Retina (tissue), 1 donor: ENCODE measurements around the gene NCKAP5.
"Not testable (repeated sequence)": the region's sequence is repeated elsewhere in the genome, so short reads cannot be mapped to it uniquely, and the experiment has no call there.

Experiments used
- DNase-seq: peaks from one replicate; pipeline ENCODE4 v3.0.0-alpha.2; 2016

Gene NCKAP5

GRCh38 chr2:132849118-132849517 is 719.1 kb downstream of the NCKAP5 start:
- no peak for DNase-seq

DNA sequence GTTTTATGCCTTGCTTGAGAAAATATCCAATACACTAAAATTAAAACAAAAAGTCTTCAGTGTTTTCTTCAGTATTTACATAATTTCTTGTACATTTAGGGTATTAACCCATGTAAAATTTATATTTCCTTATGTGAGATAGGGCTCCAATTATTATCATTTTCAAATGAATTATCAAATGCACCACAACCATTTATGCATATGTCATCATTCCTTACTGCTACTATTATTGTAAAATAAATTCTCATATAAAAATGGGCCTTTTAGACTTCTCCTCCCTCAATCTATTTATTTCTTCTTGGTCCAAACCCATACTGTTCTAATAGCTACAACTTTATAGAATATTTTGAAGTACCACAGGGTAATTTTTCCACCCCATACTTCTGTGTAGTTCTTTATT is 722.9 kb downstream of the NCKAP5 start:
- no peak for DNase-seq

DNA sequence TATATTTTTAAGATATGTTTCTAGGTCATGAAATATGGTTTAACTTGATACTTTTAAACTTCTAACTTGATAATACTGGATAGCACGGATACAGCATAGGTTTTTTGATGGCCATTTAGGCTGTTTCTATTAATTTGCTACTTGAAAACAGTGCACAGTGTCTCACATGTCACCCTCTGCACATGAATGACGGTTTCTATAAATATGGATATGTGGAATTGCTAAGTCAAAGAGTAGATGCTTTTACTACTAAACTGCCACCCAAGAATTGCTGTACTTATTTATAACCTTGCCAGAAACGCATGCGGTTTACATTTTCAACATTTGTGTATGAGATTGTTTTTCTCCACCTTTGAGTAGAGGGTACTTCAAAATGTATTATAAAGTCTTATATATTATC is 723.7 kb downstream of the NCKAP5 start:
- DNase-seq = no peak

DNA sequence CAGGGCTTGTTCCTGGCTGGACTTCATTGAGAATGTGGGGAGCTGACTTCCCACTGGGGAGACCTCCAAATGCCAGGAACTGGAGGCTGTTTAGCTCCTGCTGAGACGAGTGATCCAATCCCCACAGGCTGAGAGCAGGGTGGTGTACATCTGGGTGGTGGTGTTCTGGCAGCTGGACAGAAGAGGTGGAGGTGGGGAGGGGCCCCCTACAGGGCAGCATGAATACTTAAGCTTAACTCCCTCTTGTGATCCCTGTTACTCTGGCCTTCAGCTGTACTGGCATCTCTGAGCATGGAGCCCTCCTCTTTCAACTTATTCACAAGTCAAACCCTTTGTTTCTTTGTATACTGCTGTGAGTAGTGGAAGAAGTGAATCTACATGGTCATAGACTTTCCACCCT is 730.5 kb downstream of the NCKAP5 start:
- no peak for DNase-seq

DNA sequence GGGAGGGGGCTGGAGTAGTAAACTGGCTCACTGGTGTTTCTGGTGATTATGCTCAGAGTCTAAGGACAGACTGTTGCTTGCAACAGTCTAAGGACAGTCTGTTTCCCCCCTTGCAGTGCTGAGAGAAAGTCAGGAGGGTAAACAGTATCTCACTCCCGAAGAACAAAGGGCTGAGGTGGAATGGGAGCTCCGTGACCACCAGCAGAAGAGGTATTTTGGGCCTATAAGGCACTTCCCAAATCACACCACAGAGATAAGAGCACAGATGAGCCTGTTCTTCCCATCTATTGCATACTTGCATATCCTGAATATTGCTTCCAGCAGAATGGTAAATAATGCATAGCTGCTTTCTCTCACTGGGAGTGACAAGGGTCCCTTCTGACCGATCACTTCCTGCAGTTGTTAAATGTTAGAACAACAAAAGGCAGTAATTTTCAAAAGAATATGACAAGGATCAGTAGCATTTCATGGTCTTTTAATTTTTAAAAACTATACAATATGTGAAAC is 737.9 kb downstream of the NCKAP5 start:
- no peak for DNase-seq

DNA sequence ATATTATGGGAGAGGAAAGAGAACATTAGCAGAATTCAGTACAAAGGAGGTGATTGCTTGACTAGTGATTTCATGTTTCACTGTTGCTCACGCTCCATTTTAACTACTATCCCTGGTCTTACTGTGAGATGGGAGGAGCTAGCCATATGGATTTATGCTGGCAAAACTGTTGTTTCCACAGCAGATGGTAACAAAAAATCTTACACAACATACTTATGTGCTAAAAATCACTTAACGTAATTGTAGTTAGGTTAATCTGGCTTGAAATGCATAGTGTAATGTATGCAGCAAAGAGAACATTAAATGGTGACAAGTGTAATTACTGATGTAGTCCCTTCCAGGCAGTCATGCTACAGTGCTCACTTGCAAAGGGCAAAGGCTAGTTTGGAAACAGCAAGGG is 742.7 kb downstream of the NCKAP5 start:
- DNase-seq = no peak

GRCh38 chr2:132824716-132825115 is 743.5 kb downstream of the NCKAP5 start:
- no peak for DNase-seq

GRCh38 chr2:132816234-132816633 is 752.0 kb downstream of the NCKAP5 start:
- DNase-seq = no peak

GRCh38 chr2:132815516-132815915 is 752.7 kb downstream of the NCKAP5 start:
- DNase-seq = no peak

- no peak for DNase-seq
Measured at GRCh38 chr2:132814651-132815050, 753.6 kb downstream of the NCKAP5 start.

GRCh38 chr2:132813422-132813821 is 754.8 kb downstream of the NCKAP5 start:
- no peak for DNase-seq

GRCh38 chr2:132811148-132811915 is 756.9 kb downstream of the NCKAP5 start:
- no peak for DNase-seq

- DNase-seq = not testable (repeated sequence)
Measured at GRCh38 chr2:132809962-132810361, 758.3 kb downstream of the NCKAP5 start.

GRCh38 chr2:132804051-132804450 is 764.2 kb downstream of the NCKAP5 start:
- DNase-seq = no peak

DNA sequence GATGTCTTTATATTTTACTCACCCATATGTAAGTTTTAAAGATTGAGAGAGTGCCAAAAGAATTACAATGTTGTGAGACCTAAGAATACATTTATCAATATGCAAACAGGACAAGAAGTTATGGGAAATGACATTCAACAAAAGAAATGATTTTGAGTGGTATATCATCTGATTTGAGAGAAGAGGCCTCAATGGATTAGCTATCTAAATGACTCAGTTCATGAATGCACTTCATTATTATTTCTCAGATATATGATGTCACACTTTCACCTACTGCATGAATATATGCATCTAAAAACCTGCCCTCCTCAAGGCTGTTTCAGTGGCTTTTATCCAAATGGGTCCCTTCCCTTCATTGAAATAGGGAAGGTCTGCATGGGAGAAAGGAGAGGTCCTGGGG is 769.9 kb downstream of the NCKAP5 start:
- no peak for DNase-seq

- DNase-seq = no peak
Measured at GRCh38 chr2:132797556-132797955, 770.7 kb downstream of the NCKAP5 start.

DNA sequence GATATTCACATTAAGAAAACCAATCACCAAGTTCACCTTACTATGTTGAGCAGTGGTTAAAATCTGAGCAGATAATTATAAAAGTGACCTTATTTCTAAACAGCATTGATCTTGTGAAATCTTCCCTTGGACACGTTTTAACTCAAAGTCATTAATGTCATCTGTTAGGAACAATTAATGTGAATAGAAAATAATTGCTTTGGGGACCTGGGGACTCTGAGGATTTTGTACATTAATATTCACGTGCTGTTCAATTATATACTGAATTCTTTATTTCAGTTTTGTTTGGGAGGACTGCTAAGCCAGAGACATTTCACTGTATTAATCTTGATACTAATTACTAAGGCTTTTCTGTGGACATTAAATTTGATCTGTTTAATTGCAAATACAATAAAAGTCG is 771.2 kb downstream of the NCKAP5 start:
- no peak for DNase-seq

DNA sequence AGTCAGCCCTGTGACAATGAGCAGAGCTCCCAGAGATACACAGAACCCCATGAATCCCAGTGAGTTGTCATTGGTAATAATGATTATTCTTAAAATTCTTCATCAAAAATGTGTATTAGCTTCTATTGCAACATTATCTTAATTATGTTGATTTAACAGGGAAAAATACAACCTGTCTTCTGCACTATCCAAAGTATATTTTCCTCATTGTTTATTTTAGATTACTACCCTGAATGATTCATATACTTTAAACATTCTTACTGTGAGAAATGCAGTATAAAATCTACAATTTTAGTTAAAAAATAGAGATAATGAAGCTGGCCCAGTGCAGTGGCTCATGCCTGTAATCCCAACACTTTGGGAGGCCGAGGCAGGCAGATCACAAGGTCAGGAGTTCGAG is 773.0 kb downstream of the NCKAP5 start:
- no peak for DNase-seq

DNA sequence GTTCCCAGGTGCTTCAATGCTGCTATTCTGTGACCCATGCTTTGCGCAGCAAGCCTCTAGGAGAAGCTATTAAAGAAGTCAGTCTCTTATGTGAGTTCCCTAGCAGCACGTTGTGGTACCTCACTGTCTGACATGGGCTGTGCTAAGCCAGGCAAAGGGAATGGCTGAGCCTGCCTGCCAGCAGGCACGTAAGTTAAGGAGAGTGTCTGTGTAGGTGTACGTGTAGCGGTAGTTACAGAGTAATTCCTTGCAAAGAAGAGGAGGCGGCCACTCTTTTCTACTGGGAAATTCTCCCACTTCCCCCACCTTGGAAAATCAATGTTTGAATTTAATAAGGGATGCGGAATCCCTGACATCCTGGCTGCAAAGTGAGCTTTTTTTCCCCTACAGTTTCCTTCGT is 774.7 kb downstream of the NCKAP5 start:
- DNase-seq = no peak

- no peak for DNase-seq
Measured at GRCh38 chr2:132790207-132790785, 778.0 kb downstream of the NCKAP5 start.

GRCh38 chr2:132789066-132789465 is 779.2 kb downstream of the NCKAP5 start:
- DNase-seq = no peak

DNA sequence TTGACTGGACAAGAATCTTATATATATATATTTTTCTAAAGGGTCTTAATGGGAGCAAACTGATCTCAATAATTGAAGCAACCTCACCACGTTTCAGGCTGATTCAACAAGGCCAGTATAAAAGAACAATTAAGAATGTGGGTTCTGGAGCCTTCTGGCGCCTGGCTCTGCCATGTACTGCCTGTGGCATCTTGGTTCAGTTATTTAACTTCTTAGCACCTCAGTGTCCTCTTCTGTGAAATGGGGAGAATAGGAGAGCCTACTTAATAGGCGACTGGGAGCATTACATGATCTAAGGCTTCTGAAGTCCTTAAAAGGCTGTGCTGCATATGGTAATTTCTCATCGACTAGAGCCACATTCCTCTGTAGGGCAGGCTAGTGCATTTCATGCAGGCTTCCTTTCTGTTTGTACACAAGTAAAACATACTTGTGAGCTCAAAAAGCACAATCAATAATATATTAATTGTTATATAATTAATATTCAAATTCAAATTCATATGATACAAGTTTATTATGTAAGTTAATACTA is 779.9 kb downstream of the NCKAP5 start:
- no peak for DNase-seq

GRCh38 chr2:132783883-132784282 is 784.4 kb downstream of the NCKAP5 start:
- DNase-seq = no peak

DNA sequence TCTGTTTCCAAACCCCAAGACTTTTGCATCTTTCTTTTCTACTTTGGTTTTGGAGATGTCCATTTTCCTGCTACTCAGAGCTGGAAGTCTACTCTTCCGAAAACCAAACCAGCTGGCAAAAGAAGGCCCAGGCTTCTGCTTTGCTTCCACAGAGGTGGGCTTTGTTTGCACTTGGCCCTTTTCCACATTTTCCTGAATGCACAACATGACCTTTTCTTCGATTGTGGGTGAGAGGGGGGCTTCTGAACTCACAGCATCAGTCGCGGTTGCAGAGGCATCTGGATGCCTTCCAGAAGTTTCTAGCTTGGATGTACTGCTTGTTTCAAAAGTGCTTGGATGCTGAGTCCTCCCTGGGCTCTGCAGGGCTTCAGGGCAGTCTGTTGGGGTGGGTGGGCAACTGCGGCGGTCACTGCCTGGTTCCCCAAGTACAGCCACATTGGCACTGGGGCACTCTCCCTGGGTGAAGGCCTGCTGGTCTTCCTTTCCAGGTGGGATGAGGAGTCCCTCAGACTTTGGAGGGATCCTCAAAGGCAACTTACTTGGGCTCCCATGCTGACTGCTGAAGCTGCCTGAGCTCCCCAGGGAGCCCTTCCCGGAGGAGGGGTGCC is 786.0 kb downstream of the NCKAP5 start:
- DNase-seq = no peak
